ENCODE measurements around the gene SLIT1.

Gene SLIT1

GRCh38 chr10:96998329-96998888, 187.3 kb downstream of the SLIT1 start:
- Histone ChIP-seq H2AK5ac (ENCODE audit: low read length) (no peak overlapping the region), H3K27me3 (ENCODE audit: insufficient read depth, low read length, poor library complexity) (no peaks in the 10 kb centered on the region), H3K56ac (ENCODE audit: low read length) (no peak overlapping the region), H2BK120ac (ENCODE audit: low read depth, low read length) (no peak overlapping the region), H3K4me3 (ENCODE audit: low read length) (no peak overlapping the region), H3K27ac (ENCODE audit: low read depth, low read length) (no peak overlapping the region), H2BK5ac (ENCODE audit: low read length) (no peak overlapping the region), H3K18ac (ENCODE audit: low read length) (no peak overlapping the region), H3K23ac (ENCODE audit: low read length) (no peak overlapping the region), H3K9ac (ENCODE audit: low read length) (no peak overlapping the region), H2BK15ac (replicated peaks; ENCODE audit: low read depth) (no peak overlapping the region), H3K36me3 (ENCODE audit: control insufficient read depth, insufficient read depth, low read length) (no peaks in the 10 kb centered on the region), H3K79me1 (ENCODE audit: low read length) (no peaks in the 10 kb centered on the region), H4K5ac (ENCODE audit: low read length) (no peak overlapping the region), H3K4me1 (ENCODE audit: control insufficient read depth, low read depth, low read length) (no peaks in the 10 kb centered on the region), H3K4ac (ENCODE audit: low read depth, low read length) (no peak overlapping the region), H3K79me2 (ENCODE audit: control insufficient read depth, insufficient read depth, low read length) (no peaks in the 10 kb centered on the region), H4K8ac (ENCODE audit: low read depth, low read length) (no peak overlapping the region), H3K4me2 (ENCODE audit: low read length) (no peak overlapping the region)
- DNase-seq: no peak
- no CpG with 5 or more reads among the region's 14 CpGs for WGBS (ENCODE audit: extremely low coverage, insufficient coverage, low lambda C conversion rate)

DNA sequence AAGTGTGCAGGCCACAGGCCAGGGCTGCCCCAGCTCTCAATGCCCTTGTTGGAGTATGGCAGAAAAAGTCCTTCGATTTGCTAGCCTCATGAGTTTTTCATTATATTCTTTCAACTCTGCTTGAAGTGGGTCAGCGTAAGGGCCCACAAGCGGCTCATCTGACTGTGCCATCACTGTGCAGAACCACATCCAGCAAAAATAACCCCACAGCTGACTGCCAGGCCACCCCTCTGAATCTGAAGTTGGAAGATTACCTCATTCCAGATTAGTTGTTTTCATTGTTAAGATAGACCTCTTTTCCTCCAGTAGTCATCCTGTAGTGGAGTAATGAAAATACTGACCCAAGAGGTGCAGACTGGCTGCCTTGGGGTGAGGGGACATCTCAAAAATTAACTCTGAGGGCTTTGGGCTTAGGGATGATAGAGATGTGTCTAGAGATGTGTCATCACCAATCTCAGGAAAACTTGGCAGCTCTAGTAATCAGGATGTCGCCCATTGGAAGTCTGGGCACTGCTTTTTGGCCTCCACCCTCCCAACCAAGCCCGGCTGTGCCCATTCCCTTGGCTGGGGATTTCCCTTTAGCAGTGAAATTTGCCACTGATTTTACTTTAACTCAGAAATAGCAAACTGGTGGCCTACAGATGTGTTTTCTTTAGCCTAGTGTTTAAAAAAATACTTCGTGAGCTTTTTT, 189.3 kb downstream of the SLIT1 start:
- Histone ChIP-seq H3K56ac (ENCODE audit: low read length) (no peak overlapping the region), H3K79me1 (ENCODE audit: low read length) (no peaks in the 10 kb centered on the region), H3K27ac (ENCODE audit: low read depth, low read length) (no peak overlapping the region), H3K36me3 (ENCODE audit: control insufficient read depth, insufficient read depth, low read length) (no peaks in the 10 kb centered on the region), H2AK5ac (ENCODE audit: low read length) (no peak overlapping the region), H3K27me3 (ENCODE audit: insufficient read depth, low read length, poor library complexity) (no peaks in the 10 kb centered on the region), H2BK120ac (ENCODE audit: low read depth, low read length) (no peak overlapping the region), H3K18ac (ENCODE audit: low read length) (no peak overlapping the region), H3K4me3 (ENCODE audit: low read length) (no peak overlapping the region), H3K9ac (ENCODE audit: low read length) (no peak overlapping the region), H3K4me1 (ENCODE audit: control insufficient read depth, low read depth, low read length) (no peaks in the 10 kb centered on the region), H4K8ac (ENCODE audit: low read depth, low read length) (no peak overlapping the region), H3K4ac (ENCODE audit: low read depth, low read length) (no peak overlapping the region), H3K23ac (ENCODE audit: low read length) (no peak overlapping the region), H4K5ac (ENCODE audit: low read length) (no peak overlapping the region), H2BK15ac (replicated peaks; ENCODE audit: low read depth) (no peak overlapping the region), H3K4me2 (ENCODE audit: low read length) (no peak overlapping the region), H2BK5ac (ENCODE audit: low read length) (no peak overlapping the region), H3K79me2 (ENCODE audit: control insufficient read depth, insufficient read depth, low read length) (no peaks in the 10 kb centered on the region)
- DNase-seq: no peak
- no CpG with 5 or more reads among the region's 6 CpGs for WGBS (ENCODE audit: extremely low coverage, insufficient coverage, low lambda C conversion rate)

DNA sequence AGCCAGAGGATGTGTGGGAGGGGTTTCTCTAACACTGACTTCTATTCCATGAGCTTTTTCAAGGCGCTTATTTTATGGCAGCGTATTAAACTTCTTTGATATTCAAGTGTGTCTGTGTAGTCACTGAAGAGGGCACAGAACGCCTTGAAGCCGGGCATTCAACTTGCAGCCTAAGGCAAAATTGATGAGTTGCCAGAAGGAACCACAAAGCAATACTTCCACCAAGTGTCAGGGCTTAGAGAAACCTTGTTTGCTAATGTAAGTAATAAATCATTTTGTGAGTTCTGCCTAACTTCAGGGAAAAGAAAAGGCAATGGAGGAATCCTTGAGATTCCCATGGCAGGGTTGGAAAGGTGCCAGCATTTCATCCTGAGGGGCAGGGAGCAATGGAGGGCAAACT, 189.9 kb downstream of the SLIT1 start:
- H3K23ac ChIP-seq (ENCODE audit: low read length): no peak overlapping the region
- no peak overlapping the region for H3K56ac ChIP-seq (ENCODE audit: low read length)
- H3K27ac ChIP-seq (ENCODE audit: low read depth, low read length): no peak overlapping the region
- H3K4me3 ChIP-seq (ENCODE audit: low read length): no peak overlapping the region
- no peak overlapping the region for H4K5ac ChIP-seq (ENCODE audit: low read length)
- H3K4me1 ChIP-seq (ENCODE audit: control insufficient read depth, low read depth, low read length): no peaks in the 10 kb centered on the region
- H3K18ac ChIP-seq (ENCODE audit: low read length): no peak overlapping the region
- no peak overlapping the region for H2BK120ac ChIP-seq (ENCODE audit: low read depth, low read length)
- H2BK5ac ChIP-seq (ENCODE audit: low read length): no peak overlapping the region
- no peaks in the 10 kb centered on the region for H3K36me3 ChIP-seq (ENCODE audit: control insufficient read depth, insufficient read depth, low read length)
- H2BK15ac ChIP-seq (replicated peaks; ENCODE audit: low read depth): no peak overlapping the region
- H3K4ac ChIP-seq (ENCODE audit: low read depth, low read length): no peak overlapping the region
- H3K4me2 ChIP-seq (ENCODE audit: low read length): no peak overlapping the region
- no peak for DNase-seq
- no peaks in the 10 kb centered on the region for H3K27me3 ChIP-seq (ENCODE audit: insufficient read depth, low read length, poor library complexity)
- no CpG with 5 or more reads among the region's 4 CpGs for WGBS (ENCODE audit: extremely low coverage, insufficient coverage, low lambda C conversion rate)
- H4K8ac ChIP-seq (ENCODE audit: low read depth, low read length): no peak overlapping the region
- H2AK5ac ChIP-seq (ENCODE audit: low read length): no peak overlapping the region
- no peak overlapping the region for H3K9ac ChIP-seq (ENCODE audit: low read length)
- H3K79me1 ChIP-seq (ENCODE audit: low read length): no peaks in the 10 kb centered on the region
- H3K79me2 ChIP-seq (ENCODE audit: control insufficient read depth, insufficient read depth, low read length): no peaks in the 10 kb centered on the region

DNA sequence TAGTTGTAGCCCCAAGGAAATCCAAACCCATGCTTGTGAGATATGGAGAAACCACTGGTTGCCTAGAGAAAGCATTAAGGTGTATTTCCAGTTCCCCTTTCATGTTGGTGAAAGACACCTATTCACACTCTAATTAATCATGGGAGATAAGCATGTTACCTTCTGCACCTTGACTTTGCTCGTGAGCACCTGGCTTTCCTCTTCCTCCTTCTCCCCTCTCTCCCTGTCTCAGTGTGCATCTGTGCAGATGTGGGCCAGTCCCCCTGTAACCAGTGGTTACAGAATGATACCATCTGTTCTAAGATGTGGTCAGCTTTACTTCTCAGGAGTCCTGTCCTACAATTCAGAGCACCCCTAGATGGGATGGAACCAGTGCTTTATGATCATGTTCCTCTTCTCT, 193.0 kb downstream of the SLIT1 start:
- no peak overlapping the region for H2AK5ac ChIP-seq (ENCODE audit: low read length)
- H3K36me3 ChIP-seq (ENCODE audit: control insufficient read depth, insufficient read depth, low read length): no peaks in the 10 kb centered on the region
- no peak overlapping the region for H4K8ac ChIP-seq (ENCODE audit: low read depth, low read length)
- H3K23ac ChIP-seq (ENCODE audit: low read length): no peak overlapping the region
- H3K9ac ChIP-seq (ENCODE audit: low read length): no peak overlapping the region
- no peak overlapping the region for H4K5ac ChIP-seq (ENCODE audit: low read length)
- H3K4ac ChIP-seq (ENCODE audit: low read depth, low read length): no peak overlapping the region
- H3K56ac ChIP-seq (ENCODE audit: low read length): no peak overlapping the region
- H3K27ac ChIP-seq (ENCODE audit: low read depth, low read length): no peak overlapping the region
- no peaks in the 10 kb centered on the region for H3K79me1 ChIP-seq (ENCODE audit: low read length)
- no CpG with 5 or more reads among the region's 1 CpG for whole genome bisulfite sequencing (ENCODE audit: extremely low coverage, insufficient coverage, low lambda C conversion rate)
- no peak for DNase-seq
- H3K4me2 ChIP-seq (ENCODE audit: low read length): no peak overlapping the region
- no peak overlapping the region for H2BK15ac ChIP-seq (replicated peaks; ENCODE audit: low read depth)
- H3K4me3 ChIP-seq (ENCODE audit: low read length): no peak overlapping the region
- H3K27me3 ChIP-seq (ENCODE audit: insufficient read depth, low read length, poor library complexity): no peaks in the 10 kb centered on the region
- H2BK120ac ChIP-seq (ENCODE audit: low read depth, low read length): no peak overlapping the region
- no peak overlapping the region for H2BK5ac ChIP-seq (ENCODE audit: low read length)
- no peaks in the 10 kb centered on the region for H3K4me1 ChIP-seq (ENCODE audit: control insufficient read depth, low read depth, low read length)
- no peak overlapping the region for H3K18ac ChIP-seq (ENCODE audit: low read length)
- no peaks in the 10 kb centered on the region for H3K79me2 ChIP-seq (ENCODE audit: control insufficient read depth, insufficient read depth, low read length)

GRCh38 chr10:96991313-96991841, 194.4 kb downstream of the SLIT1 start:
- no peak overlapping the region for H3K4ac ChIP-seq (ENCODE audit: low read depth, low read length)
- no peak overlapping the region for H3K9ac ChIP-seq (ENCODE audit: low read length)
- H3K18ac ChIP-seq (ENCODE audit: low read length): no peak overlapping the region
- H3K27me3 ChIP-seq (ENCODE audit: insufficient read depth, low read length, poor library complexity): no peaks in the 10 kb centered on the region
- no peak overlapping the region for H2AK5ac ChIP-seq (ENCODE audit: low read length)
- no peak overlapping the region for H3K4me3 ChIP-seq (ENCODE audit: low read length)
- no peak overlapping the region for H2BK5ac ChIP-seq (ENCODE audit: low read length)
- no peaks in the 10 kb centered on the region for H3K79me2 ChIP-seq (ENCODE audit: control insufficient read depth, insufficient read depth, low read length)
- H3K23ac ChIP-seq (ENCODE audit: low read length): no peak overlapping the region
- no peak overlapping the region for H3K27ac ChIP-seq (ENCODE audit: low read depth, low read length)
- H2BK120ac ChIP-seq (ENCODE audit: low read depth, low read length): no peak overlapping the region
- no peak overlapping the region for H3K4me2 ChIP-seq (ENCODE audit: low read length)
- H4K8ac ChIP-seq (ENCODE audit: low read depth, low read length): no peak overlapping the region
- no peak overlapping the region for H2BK15ac ChIP-seq (replicated peaks; ENCODE audit: low read depth)
- WGBS (ENCODE audit: extremely low coverage, insufficient coverage, low lambda C conversion rate): no CpG with 5 or more reads among the region's 7 CpGs
- H3K56ac ChIP-seq (ENCODE audit: low read length): no peak overlapping the region
- no peak for DNase-seq
- no peaks in the 10 kb centered on the region for H3K4me1 ChIP-seq (ENCODE audit: control insufficient read depth, low read depth, low read length)
- no peaks in the 10 kb centered on the region for H3K36me3 ChIP-seq (ENCODE audit: control insufficient read depth, insufficient read depth, low read length)
- H3K79me1 ChIP-seq (ENCODE audit: low read length): no peaks in the 10 kb centered on the region
- H4K5ac ChIP-seq (ENCODE audit: low read length): no peak overlapping the region

DNA sequence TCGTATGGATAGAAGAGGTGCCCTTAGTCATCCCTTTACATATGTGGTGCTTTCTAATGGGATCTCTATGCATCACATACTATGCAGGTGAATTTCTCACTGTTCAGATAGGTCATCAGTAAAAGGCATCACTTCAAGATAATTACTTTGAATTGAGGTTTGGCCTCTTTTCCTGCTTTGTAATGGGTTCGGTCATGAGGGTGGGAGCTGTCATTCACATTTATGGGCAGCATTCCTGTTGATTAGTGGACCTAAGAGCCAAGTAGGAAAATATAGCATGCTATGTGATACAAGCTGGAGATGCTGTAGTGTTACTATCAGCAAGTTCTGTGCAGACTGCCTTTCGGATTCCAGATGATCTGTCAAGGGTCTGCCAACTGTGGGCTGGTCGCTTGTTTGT, 197.3 kb downstream of the SLIT1 start:
- DNase-seq: no peak
- Histone ChIP-seq H3K18ac (ENCODE audit: low read length) (no peak overlapping the region), H3K4ac (ENCODE audit: low read depth, low read length) (no peak overlapping the region), H2BK15ac (replicated peaks; ENCODE audit: low read depth) (no peak overlapping the region), H2AK5ac (ENCODE audit: low read length) (no peak overlapping the region), H3K4me1 (ENCODE audit: control insufficient read depth, low read depth, low read length) (no peaks in the 10 kb centered on the region), H3K4me2 (ENCODE audit: low read length) (no peak overlapping the region), H3K79me2 (ENCODE audit: control insufficient read depth, insufficient read depth, low read length) (no peaks in the 10 kb centered on the region), H3K36me3 (ENCODE audit: control insufficient read depth, insufficient read depth, low read length) (no peaks in the 10 kb centered on the region), H4K8ac (ENCODE audit: low read depth, low read length) (no peak overlapping the region), H3K56ac (ENCODE audit: low read length) (no peak overlapping the region), H3K9ac (ENCODE audit: low read length) (no peak overlapping the region), H2BK120ac (ENCODE audit: low read depth, low read length) (no peak overlapping the region), H3K27ac (ENCODE audit: low read depth, low read length) (no peak overlapping the region), H2BK5ac (ENCODE audit: low read length) (no peak overlapping the region), H3K79me1 (ENCODE audit: low read length) (no peaks in the 10 kb centered on the region), H3K4me3 (ENCODE audit: low read length) (no peak overlapping the region), H3K23ac (ENCODE audit: low read length) (no peak overlapping the region), H4K5ac (ENCODE audit: low read length) (no peak overlapping the region), H3K27me3 (ENCODE audit: insufficient read depth, low read length, poor library complexity) (no peaks in the 10 kb centered on the region)
- no CpG with 5 or more reads among the region's 4 CpGs for WGBS (ENCODE audit: extremely low coverage, insufficient coverage, low lambda C conversion rate)
